GM21825 (cell line): ENCODE data around the gene PTGS1.
"Not testable (repeated sequence)": the region's sequence is repeated elsewhere in the genome, so short reads cannot be mapped to it uniquely, and the experiment has no call there.

Experiments
- ATAC-seq: cut with Tn5 transposase; IDR thresholded peaks from one replicate; pipeline ENCODE4 v1.9.1; 2021; ENCODE audit warnings: mild to moderate bottlenecking, moderate library complexity; ENCODE audit not compliant: unreplicated experiment

PTGS1 gene

DNA sequence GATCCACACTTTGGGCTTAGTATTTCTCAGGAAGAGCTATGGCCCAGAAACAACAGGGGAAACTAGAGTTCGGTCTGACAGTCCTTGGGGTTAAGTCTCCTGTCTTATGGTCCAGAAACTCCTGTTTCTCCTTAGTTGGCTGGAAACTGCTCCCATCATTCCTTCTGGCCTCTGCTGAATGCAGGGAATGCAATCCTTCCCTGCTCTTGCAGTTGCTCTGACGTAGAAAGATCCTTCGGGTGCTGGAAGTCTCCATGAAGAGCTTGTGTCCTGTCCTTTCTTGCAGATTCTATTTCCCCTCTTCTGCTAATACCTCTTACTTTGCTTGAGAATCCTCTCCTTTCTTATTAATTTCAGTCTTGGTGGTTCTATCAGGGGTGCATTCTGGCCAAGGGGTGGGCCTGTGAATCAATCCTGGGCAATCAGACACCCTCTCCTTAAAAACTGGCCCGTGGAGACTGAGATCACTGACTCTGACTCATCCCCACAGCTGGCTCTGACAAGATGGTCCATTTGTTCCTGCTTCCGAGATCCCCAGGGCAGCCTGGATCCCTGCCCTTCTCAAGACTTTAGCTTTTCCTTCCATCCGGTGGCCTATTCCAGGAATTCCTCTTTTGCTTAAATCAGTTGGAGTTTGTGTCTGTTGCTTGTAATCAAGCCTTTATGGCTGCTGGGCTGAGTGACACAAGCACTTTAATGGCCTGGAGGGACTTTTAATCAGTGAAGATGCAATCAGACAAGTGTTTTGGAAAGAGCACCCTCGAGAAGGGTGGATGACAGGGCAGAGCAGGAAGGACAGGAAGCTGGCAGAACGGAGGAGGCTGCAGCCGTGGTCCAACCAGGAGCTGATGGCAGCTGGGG, 23.7 kb downstream of the PTGS1 start:
- ATAC-seq = no peak

DNA sequence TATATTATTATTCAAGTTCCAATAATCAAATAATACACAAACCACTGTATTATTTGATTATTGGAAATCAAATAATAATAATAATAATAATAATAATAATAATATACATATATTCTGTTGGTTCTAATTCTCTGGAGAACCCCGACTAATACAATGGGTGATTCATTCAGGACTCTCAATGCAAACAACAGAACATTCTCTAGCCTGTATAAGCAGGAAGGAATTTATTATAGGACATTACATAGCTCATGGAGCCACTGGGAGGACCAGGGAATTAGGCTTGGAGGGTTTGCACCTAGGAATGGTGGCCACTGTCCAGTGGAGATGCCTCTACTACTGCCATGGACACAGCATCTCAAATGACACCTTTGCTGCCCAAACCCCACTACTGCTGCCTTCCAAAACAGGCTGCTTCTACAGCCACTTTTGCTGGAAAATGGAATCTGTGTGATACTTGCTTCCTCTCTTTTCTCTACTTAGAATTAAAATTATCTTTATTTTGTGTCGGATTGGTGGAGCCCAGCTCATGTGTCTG, 25.9 kb downstream of the PTGS1 start:
- ATAC-seq = no peak

DNA sequence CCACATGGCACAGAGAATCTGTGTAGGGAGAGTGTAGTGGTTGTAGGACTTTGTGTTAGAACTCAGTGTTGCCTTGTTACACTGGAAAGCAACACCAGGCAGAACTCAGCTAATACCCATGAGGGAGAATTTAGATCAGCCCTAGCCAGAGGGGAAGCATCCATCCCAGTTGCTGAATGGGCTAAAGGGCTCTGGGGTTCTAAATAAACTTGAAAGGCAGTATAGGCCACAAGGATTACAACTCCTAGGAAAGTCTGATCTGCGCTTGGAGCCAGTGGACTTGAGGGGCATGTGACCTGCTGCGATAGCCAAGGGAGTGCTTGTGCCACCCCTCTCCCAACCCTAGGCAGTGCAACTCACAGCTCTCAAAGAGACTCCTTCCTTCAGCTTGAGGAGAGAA, 26.9 kb downstream of the PTGS1 start:
- ATAC-seq = no peak

DNA sequence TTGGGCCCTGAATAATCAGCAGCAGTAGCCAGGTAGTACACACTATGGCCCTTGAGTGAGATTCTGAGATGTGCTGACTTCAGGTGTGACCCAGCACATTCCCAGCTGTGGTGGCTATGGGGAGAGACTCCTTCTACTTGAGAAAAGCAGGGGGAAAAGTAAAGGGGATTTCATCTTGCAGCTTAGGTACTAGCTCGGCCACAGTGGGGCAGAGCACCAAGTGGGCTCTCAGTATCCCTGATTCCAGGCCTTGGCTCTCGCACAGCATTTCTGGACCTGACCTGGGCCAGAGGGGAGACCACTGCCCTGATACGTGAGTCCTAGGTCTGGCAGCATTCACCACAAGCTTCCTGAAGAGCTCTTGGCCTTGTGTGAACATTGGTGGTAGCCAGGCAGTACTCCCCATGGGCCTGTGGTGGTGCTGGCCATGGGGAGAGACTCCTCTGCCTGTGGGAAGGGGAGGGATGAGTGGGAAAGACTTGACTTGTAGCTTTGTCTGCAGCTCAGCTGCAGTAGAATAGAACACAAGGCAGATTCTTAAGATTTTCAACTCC, 27.6 kb downstream of the PTGS1 start:
- no peak for ATAC-seq

DNA sequence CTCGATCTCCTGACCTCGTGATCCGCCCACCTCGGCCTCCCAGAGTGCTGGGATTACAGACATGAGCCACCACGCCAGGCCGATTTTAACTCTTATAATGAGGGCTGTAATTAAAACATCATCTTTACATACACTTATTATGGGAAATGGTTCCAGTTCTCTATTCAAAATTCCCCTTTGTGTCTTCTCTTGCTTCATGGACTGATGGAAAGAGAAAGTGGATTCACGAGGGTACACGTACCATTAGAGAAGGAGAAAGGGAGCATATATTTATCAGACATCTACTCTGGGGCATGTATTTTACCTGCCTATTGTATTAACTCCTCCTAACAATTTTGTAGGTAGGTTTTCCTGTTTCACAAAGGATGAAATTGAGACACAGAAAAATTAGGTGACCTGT, 31.1 kb downstream of the PTGS1 start:
- ATAC-seq = no peak

DNA sequence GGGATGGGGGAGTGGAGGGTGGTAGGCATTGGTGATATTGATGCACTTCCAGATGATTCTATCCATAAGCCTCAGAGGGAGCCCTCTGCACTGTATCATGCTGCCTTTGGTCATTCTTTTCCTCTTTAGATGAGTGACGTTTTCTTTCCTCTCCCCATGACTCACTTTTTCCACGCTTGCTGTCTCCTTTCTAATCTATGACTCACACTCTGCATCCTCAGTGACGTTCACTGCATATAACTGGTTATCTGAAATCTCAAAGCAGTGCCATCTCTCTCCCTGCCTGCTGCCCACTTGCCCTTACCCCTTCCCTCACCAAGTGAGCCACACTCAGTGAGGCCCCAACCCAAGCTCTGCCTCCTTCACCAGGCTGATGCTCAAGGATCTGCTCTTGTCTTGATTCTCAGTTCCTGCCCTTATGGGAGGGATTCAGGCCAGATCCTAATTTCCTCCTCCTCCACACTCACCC, 31.6 kb downstream of the PTGS1 start:
- peak; percentile 55 for ATAC-seq

DNA sequence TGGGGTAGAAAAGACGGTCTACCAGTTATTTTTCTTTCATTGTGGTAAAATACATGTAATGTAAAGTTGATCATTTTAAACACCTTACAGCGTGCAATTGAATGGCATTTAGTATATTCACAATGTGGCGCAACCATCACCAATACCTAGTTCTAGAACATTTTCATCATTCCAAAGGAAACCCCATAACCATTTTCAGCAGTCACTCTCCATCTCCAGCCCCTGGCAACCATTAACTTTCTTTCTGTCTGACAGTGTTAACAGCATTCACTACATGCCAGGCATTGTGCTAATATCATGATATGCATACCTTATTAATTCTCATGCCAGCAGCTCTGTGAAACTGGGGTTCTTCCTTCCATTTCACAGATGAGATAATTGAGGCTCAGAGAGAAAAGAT, 32.0 kb downstream of the PTGS1 start:
- no peak for ATAC-seq

DNA sequence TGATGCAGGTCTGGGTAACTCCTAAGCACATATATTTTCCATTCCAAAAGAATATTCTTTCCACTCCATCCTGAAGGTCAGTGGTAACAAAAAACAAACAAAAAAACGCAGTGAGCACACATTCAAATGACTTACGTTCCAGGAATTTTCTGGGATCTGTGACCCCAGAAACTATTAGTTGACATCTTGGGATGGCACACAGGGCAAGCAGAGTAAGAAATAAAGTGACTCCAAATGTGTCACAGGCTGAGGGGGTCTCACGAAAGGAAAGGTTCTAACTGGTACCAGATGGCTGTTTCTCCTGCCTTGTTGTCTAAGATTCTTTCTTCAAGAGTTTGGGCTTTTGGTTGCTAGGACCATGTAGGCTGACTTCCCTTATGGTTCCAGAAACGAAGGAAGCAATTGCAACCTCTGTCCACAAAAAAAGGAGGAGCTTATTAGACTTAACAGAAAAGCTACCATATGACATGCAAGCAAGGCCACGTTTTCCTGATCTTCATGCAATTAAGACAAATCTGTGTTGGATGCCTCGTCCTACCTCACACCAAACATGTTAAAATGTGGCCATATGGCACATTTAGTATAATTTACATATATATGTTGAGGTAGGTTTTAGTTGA, 32.7 kb downstream of the PTGS1 start:
- no peak for ATAC-seq

DNA sequence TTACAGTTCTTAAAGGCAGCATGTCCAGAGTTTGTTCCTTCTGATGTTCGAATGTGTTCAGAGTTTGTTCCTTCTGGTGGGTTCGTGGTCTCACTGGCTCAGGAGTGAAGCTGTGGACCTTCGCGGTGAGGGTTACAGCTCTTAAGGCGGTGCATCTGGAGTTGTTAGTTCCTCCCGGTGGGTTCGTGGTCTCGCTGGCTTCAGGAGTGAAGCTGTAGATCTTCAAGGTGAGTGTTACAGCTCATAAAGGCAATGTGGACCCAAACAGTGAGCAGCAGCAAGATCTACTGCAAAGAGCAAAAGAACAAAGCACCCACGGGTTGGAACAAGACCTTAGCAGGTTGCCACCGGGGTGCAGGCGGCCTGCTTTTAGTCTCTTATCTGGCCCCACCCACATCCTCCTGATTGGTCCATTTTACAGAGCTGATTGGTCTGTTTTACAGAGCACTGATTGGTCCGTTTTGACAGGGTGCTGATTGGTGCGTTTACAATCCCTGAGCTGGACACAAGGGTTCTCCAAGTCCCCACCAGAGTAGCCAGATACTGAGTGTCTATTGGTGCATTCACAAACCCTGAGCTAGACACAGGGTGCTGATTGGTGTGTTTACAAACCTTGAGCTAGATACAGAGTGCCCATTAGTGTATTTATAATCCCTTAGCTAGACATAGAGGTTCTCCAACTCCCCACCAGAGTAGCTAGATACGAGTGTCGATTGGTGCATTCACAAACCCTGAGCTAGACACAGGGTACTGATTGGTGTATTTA, 34.7 kb downstream of the PTGS1 start:
- ATAC-seq = not testable (repeated sequence)

DNA sequence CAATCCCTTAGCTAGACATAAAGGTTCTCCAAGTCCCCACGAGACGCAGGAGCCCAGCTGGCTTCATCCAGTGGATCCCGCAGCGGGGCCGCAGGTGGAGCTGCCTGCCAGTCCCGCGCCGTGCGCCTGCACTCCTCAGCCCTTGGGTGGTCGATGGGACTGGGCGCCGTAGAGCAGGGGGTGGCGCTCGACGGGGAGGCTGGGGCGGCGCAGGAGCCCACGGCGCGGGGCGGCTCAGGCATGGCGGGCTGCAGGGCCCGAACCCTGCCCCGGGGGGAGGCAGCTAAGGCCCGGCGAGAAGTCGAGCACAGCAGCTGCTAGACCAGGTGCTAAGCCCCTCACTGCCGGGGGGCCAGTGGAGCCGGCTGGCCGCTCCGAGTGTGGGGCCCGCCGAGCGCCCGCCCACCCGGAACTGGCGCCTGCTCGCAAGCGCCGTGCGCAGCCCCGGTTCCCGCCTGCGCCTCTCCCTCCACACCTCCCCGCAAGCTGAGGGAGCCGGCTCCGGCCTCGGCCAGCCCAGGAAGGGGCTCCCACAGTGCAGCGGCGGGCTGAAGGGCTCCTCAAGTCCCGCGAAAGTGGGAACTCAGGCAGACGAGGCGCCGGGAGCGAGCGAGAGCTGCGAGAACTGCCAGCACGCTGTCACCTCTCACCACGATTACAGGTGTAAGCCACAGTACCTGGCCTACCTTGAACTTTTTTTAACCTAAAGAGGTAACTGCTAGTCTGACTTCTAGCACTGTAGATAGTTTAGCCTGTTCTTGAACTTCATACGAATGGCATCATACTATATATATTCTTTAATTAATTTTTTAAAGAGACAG, 35.5 kb downstream of the PTGS1 start:
- ATAC-seq = no peak

DNA sequence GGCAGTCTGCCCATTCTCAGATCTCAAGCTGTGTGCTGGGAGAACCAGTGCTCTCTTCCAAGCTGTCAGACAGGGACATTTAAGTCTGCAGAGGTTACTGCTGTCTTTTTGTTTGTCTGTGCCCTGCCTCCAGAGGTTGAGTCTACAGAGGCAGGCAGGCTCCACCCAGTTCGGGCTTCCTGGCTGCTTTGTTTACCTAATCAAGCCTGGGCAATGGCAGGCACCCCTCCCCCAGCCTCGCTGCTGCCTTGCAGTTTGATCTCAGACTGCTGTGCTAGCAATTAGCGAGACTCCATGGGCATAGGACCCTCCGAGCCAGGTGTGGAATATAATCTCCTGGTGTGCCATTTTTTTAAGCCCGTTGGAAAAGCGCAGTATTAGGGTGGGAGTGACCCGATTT, 43.3 kb downstream of the PTGS1 start:
- not testable (repeated sequence) for ATAC-seq

DNA sequence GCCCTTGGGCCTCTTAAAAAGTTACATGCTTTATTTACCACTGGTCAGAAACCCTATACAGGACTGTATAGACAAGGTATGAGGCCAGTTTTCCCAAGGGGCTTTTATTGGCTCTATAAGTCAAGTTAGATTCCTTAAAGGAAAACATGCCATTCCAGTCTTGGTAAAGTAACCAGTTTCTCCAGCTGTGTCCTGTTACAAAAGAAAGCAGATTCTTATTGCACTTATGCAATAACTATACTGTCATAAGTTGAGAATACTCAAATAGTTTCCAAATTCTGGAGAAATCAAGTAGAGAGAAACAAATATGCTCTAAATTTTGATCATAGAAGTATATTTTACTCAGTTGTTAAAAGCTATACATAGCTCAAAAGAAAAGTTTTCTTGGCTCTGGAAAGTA, 47.2 kb downstream of the PTGS1 start:
- ATAC-seq = no peak

DNA sequence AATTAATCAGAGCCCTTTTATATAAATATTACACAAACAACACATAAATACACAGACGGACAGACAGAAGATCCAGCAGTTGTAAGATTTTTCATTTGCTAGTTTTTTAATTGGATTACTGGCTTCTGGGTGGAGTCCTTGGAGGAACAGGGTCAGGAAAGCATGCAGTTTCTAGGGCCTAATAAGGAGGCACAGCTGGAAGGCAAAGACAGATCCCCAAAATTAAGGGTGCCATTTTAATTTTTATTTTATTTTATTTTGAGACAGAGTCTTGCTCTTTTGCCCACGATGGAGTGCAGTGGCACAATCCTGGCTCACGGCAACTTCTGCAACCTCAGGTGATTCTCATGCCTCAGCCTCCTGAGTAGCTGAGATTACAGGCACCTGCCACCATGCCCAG, 49.5 kb downstream of the PTGS1 start:
- ATAC-seq = no peak

DNA sequence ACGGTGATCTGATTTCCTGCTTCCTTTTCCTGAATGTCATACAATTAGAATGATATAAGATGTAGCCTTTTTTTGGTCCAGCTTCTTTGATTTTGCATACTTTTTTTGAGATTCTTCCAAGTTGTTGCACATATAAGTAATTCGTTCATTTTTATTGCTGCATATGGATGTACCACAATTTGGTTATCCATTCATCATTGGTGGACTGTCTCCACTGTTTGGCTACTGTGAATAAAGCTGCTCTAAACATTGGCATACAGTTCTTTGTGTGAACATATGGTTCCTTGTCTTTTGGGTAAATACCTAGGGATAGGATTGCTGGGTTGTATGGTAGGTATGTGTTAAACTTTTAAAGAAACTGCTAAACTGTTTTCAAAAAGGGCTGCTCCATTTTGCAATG, 54.3 kb downstream of the PTGS1 start:
- ATAC-seq = no peak

DNA sequence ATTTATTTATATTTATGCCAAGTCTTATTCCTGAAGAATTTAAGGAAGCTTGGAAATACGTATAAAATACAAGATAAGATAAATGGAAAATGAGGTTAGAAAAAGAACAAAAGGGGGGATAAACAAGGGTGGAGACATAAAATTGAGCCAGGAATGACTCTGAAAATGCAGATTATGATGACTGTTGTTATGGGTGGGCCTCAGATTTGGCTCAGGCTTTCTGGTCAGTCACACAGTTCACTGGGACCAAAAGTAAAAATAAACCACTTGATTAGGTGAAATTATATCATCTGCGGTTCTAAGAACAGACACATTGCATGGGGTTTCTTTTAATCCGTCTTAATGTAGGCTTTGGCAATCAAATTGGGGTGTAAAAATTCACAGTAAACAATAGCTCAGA, 55.9 kb downstream of the PTGS1 start:
- ATAC-seq = no peak

DNA sequence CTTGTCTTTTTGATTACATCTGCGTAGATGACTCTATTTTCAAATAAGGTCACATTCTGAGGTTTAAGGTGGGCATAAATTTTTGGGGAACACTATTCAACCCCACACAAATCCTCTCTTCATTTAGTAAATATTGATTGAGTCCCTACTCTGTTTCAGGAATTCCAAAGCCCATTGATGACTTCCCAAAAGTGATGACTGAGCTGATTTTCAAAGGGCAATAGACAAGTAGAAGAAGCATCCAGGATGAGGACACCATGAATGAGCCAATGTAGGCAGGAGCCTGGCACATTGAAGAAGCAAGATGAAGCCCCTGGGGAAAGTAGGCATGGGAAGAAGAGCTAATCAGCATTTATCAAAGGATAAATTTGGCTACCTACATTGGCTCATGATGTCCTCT, 71.7 kb downstream of the PTGS1 start:
- no peak for ATAC-seq

DNA sequence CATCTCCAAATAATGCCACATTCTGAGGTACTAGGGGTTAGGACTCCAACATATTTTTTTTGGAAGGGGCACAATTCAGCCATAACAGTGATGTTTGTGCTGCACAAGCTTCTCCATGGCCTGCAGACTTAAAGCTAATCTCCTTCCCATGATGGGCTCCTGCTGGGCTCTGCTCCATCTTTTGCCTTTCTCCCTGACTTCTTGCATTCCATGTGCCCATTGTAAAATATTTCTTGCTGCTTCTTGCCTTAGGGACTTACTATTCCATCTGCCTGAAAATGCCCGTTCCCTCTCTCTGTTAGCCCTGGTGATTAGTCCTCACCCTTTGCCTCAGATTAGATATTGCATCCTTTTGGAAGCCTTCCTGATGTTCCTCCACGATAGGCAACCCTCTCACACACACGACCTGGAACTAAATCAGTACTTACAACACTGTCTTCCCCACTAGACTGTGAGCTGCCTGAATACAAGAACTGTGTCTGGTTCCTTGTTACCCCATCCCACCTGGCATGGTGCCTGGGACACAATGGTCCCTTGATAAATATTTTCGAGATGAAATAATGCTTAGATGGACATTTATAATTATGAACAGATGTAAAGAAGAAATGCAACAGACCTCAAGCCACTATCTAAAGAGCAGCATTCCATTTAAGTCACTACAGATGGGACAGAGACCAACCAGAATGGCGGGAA, 73.4 kb downstream of the PTGS1 start:
- ATAC-seq = no peak
